Epithelial cell of esophagus (primary cell): ENCODE measurements around the gene SAFB2.

Experiments used
- DNase-seq: peaks from one replicate; pipeline ENCODE4 v3.0.0; 2010; ENCODE audit warnings: low read depth
- H3K4me3 ChIP-seq: 2 replicates; pipeline ENCODE4 v1.5.1; 2011; ENCODE audit warnings: mild to moderate bottlenecking, low read length, control low read depth
- CTCF ChIP-seq: IDR thresholded peaks from 2 replicates; pipeline ENCODE4 v1.5.1; 2011; ENCODE audit warnings: low read depth, mild to moderate bottlenecking, low read length, control low read depth, inconsistent platforms; ENCODE audit not compliant: insufficient read depth; ENCODE audit errors: missing control alignments

The SAFB2 gene

GRCh38 chr19:5637971-5638370 lies 15.4 kb upstream of the SAFB2 start:
- H3K4me3 ChIP-seq, result no peak overlapping the region
- DNase-seq, result no peak
- TF ChIP-seq CTCF, result no peak

DNA sequence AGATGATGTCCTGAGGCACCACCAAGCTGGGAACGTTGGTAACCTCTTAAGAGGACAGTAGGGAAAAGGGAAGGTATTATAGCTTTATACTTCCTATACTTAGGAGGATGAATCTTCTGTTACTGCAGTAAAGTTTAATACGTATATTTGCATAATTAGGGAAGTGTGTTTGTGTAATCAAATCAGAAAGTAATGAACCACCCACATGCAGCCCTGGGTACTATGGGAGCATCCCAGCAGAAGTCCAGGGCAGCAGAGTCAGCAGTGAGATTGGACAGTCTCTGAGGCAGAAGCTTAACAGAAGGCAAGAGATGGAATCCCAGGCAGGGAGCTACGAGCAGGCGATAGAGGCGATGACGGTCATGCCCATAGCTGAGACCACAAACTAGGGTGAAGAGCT lies 12.9 kb upstream of the SAFB2 start:
- TF ChIP-seq CTCF, result no peak
- no peak for DNase-seq
- H3K4me3 ChIP-seq, result no peak overlapping the region

GRCh38 chr19:5632657-5633056 lies 10.1 kb upstream of the SAFB2 start:
- no peak for DNase-seq
- no peak for TF ChIP-seq CTCF
- H3K4me3 ChIP-seq, result no peak overlapping the region

DNA sequence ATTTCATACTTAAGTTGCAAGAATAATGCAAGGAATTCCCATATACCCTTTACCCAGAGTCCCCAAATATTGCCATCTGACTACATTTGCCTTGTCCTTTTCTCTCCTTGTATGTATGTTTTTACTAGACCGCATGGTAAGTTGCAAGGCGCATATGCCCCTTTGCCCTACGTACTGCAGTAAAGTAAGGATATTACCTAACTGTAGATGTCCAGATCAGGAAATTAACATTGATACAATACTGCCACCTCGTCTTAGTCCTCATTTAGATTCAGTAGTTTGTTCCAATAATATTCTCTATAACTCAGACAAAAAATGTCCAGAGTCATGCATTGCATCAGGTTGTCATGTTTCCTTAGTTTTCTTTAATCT lies 9.7 kb upstream of the SAFB2 start:
- no peak for DNase-seq
- TF ChIP-seq CTCF, result no peak
- no peak overlapping the region for H3K4me3 ChIP-seq

DNA sequence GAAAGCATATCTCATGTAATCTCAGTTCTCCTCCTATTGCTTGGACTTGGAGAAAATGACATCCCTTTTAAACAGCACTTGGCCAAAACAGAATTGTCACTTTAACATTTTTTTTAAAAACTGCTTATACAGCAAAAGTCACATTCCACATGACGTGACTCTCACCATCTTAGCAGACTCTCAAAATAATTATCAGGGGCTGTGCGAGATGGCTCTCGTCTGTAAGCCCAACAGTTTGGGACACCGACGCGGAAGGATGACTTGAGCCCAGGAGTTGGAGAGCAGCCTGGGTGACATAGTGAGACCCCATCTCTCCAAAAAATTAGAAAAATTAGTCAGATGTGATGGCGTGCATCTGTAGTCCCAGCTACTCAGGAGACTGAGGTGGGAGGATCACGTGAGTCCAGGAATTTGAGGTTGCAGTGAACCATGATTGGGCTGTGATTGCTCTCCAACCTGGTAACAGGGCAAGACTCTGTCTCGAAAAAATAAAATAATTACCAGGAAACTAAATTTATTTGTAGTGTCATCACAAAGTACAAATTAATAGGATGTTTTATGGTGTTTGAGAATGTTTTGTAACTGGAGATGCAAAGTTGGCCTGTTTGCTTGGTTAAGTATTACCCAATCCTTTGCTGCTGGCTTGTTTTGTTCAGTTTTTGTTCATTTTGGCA lies 9.1 kb upstream of the SAFB2 start:
- TF ChIP-seq CTCF, result no peak
- DNase-seq, result no peak
- no peak overlapping the region for H3K4me3 ChIP-seq

GRCh38 chr19:5628919-5629481 lies 6.4 kb upstream of the SAFB2 start:
- DNase-seq, result no peak
- no peak overlapping the region for H3K4me3 ChIP-seq
- TF ChIP-seq CTCF, result no peak

GRCh38 chr19:5628461-5628860 lies 5.9 kb upstream of the SAFB2 start:
- no peak for TF ChIP-seq CTCF
- no peak for DNase-seq

More at GRCh38 chr19:5628461-5628860, 5.9 kb upstream of the SAFB2 start:
- H3K4me3 ChIP-seq, result no peak overlapping the region
